KOPT-K1 (cell line): ENCODE measurements around the gene CEP76.

Experiments
- H3K27ac ChIP-seq: fragments of 200-600 bp; sonication (generic); 2 replicates; pipeline ENCODE4 v1.5.1; 2016; ENCODE audit warnings: antibody characterized with exemption, mild to moderate bottlenecking, low read depth, low read length; ENCODE audit not compliant: poor library complexity, severe bottlenecking
- H3K36me3 ChIP-seq: fragments of 200-600 bp; sonication (generic); 2 replicates; pipeline ENCODE4 v1.5.1; 2017; ENCODE audit warnings: antibody characterized with exemption, mild to moderate bottlenecking, low read length, moderate library complexity; ENCODE audit not compliant: insufficient read depth
- H3K9me3 ChIP-seq: fragments of 200-600 bp; sonication (generic); 2 replicates; pipeline ENCODE4 v1.5.1; 2017; ENCODE audit warnings: antibody characterized with exemption, low read length, mild to moderate bottlenecking; ENCODE audit not compliant: insufficient read depth, poor library complexity, severe bottlenecking

CEP76 gene

DNA sequence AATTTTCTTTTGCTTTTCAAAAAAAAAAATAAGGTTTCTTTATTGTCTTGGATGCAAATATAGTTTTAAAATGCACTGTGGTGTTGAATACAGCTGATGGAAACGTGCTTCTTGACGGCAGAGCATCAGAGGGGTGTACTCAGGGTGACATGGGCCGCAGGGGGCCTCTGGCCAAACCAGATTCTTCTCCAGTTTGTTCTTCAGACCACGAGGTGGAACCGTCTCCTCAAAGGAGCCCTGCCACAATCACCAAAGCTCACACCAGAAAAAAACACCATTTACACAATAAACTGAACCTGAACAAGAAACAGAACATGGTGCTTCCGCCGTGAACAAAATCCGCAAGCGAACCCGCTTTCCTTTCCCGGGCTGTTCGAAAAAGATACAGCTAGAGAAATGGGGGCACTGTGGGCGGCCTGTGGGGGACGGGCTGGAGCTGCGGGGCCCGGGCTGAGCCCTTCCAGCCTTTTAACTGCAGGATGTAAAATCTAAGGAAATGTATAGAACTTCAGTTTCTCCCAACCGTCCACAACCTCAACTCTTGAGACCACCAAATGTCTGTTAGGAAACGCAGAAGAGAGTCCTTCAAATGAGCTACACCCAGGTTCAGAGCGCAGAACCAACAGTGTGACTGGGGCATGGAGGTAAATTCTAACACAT, 34.9 kb upstream of the CEP76 start:
- H3K27ac ChIP-seq = peak overlapping the region; percentile 36
- H3K9me3 ChIP-seq = no peaks in the 10 kb centered on the region
- 0 out of 2 replicates have a peak, but pooled peaks cover 6% of the 10 kb centered on the region for H3K36me3 ChIP-seq

DNA sequence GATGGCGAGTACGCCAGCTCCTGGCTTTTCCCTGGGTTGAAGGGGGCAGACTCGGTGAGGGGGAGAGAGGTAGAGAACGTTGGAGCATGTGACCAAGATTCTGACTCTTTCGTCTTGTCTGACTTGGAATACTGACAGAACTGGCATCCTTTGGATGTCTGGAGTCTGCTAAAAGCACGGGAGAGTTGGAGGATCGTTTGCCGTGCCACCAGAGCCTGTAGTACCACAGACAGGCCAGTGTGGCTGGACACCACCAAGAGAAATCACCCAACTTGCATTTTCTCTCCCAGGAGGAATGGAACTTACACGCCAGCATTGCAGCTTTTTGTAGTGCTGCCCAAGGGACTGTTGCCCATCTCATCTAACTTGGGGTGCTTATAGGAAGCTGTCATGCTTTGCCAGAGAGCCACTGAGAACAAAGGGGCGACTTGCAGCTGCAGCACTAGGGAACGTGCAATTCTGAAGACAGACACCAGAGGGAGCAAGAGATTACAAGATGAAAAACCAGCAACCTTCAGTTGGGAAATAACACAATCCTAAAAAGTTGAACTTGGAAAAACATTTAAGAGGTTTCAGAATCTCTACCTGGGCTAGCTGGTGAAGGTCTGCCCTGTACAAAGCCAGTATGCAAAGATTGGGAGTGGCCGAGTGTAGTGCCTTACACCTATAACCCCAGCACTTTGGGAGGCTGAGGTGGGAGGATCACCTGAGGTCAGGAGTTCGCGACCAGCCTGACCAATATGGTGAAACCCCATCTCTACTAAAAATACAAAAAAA, 24.4 kb upstream of the CEP76 start:
- Histone ChIP-seq H3K36me3 (peaks cover 59% of the 10 kb centered on the region), H3K9me3 (peaks cover 13% of the 10 kb centered on the region), H3K27ac (no peak overlapping the region)

DNA sequence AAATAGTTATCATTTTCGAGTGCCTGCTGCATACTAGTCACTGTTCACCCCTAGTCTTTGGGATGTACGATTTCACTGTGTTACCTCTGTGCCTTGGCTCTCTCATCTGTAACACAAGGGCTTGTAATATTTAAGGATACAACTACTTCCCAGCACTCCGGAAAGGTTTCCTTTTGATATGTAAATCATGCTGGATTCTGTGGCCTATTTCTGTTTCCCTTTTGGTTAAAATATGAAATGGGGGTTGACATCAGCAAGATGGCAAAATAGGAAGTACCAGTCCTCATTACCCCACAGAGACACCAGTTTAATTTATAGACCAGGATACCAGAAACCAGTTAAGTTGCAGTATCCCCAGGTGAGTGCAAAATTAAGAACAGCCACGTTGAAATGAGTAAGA, 23.8 kb upstream of the CEP76 start:
- Histone ChIP-seq H3K9me3 (peaks cover 13% of the 10 kb centered on the region), H3K36me3 (peaks cover 65% of the 10 kb centered on the region), H3K27ac (no peak overlapping the region)

DNA sequence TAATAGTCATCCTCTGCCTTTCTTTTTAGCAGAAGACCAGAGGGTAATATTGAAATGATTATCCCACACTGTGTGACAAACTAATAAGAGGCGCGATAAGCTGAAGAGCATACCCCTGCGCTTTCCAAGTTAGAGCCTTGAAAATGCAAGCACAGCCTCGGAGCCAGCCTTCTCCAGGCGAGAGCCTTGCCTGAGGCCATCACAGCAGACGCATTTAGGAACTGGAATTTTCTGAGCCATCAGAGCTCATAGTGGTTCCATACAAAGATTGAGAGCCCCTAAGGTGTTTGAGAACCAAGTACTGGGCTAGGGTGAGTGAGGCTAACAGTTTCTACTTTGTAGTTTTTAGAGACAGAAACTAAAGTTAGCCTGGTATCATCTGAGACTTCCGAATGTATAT, 20.2 kb upstream of the CEP76 start:
- no peaks in the 10 kb centered on the region for H3K9me3 ChIP-seq
- H3K27ac ChIP-seq = no peak overlapping the region
- H3K36me3 ChIP-seq = peaks cover 100% of the 10 kb centered on the region

DNA sequence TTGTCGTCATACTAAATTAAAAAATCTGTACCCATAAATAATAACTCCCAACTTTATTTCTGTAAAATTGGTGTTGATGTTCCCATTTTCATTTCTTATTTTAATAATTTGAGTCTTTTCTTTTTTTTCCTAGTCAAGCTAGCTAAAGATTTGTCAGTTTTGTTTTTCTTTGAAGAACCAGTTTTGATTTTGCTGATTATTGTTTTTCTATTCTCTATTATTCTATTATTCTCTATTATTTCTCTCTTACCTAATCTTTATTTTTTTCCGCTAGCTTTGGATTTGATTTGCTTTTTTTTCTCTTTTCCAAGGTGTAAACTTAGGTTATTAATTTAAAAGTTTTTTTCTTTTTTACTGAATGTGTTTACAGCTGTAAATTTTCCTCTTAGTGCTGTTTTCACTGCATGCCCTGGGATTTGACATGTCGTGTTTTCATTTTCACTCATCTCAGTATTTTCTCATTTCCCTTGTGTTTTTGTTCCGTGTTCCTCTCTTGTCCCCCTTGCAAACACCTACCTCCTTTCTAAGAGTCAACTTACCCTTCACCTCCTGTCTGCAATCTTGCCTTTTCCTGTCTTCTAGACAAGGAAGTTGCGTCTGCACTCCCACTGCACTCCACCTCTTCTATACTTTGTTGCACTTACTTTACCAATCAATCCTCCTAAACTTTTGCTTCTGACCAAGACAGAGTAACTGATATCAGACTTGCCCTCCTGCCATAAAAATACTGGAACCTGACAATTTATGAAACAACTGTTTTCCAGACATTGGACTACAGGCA, 19.2 kb upstream of the CEP76 start:
- Histone ChIP-seq H3K27ac (no peak overlapping the region), H3K9me3 (no peaks in the 10 kb centered on the region), H3K36me3 (peaks cover 100% of the 10 kb centered on the region)

DNA sequence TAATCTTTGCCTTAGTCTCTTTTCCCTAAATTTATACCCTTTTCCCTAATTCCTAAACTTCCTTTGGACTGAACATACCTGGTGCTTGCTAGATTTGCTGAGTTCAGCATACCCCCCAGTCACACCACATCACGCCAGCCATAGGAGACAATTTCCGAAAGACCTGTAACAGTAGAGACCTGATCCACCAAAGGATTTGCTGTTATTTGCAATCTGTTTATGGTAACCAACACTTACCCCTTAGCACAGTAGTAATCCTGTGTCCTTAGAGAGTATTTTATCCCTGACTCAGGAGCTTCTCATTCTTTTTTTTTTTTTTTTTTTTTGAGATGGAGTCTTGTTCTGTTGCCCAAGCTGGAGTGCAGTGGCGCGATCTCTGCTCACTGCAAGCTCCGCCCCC, 8.9 kb upstream of the CEP76 start:
- no peak overlapping the region for H3K27ac ChIP-seq
- peaks cover 100% of the 10 kb centered on the region for H3K36me3 ChIP-seq
- H3K9me3 ChIP-seq = no peaks in the 10 kb centered on the region

DNA sequence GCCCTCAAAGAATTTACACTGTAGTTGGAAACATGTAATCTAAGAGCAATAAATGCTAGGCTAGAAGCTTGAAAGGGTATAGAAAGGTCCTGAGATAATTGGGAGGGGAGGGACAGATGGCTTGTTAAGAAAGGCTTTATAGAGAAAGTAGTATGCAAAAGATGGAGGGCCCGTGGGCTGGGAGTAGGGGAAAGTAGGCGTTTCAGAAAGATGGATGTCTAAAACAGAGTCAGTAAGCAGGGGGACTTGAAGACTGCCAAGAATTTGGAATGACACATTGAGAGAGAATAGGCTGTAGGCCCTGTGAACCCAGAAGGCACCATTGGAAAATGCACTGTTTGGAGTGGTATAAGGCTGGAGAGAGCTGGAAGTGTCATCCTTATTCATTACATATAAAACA, 1.1 kb upstream of the CEP76 start:
- H3K27ac ChIP-seq = peak overlapping the region; percentile 96
- no peaks in the 10 kb centered on the region for H3K9me3 ChIP-seq
- H3K36me3 ChIP-seq = peaks cover 56% of the 10 kb centered on the region

DNA sequence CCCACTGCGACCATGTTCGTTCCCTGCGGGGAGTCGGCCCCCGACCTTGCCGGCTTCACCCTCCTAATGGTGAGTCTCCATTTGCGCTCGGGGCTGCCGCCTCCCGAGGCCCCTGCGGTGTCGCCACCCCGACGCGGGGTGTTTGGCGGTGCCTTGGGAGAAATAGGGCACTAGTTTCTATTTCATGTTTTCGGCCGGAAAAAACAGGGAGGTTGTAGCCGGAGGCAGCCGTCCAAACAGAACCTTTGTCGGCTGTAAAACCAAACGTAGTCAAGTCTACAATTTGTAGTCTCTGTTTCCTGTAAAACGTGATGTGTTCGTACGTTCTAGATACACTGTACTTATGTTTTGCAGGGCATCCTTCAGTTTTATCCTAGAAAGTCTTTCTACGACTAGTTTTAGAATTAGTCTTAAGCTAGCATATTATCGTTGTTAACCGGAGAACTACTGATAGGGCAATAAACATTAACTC, 609 bp upstream of the CEP76 start:
- peaks cover 56% of the 10 kb centered on the region for H3K36me3 ChIP-seq
- no peaks in the 10 kb centered on the region for H3K9me3 ChIP-seq
- peak overlapping the region; percentile 96 for H3K27ac ChIP-seq

DNA sequence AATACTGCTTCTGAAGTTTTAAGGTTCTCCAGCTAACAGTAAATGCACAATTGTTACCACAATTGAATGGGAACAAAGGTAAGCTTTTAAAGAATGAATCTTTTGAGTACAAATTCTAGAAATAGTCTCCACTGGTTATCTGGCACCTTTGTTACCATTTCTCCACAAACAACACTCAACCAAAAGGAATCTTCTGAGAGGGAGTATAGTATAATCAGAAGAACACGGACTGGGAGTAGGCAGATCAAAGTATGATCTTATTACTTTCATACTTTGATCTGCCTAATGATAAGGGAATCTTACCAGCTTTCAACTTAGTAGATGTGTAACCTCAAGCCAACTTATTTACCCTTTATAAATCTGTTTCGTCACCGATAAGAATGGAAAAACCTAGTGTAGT, 1.4 kb downstream of the CEP76 start:
- H3K27ac ChIP-seq = peak overlapping the region; percentile 96

DNA sequence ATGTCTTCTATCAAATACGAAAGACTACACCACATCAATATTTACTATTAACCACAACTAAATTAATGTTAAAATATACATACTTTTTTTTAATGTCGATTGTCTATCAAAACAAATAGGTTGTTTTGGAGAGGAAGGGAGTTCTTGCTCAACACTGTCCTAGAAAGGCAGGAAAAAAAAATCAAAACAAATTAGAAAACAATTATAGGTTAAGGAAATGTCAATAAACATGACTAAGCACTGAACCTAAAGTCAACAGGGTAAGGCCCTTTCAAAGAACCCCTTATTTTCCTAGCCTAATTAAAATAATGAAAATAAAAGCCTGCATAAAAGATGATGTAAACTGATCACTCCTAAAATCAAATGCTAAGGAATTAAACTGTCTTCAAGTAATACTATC, 2.8 kb downstream of the CEP76 start:
- peaks cover 53% of the 10 kb centered on the region for H3K36me3 ChIP-seq

More for the DNA sequence above, 1.4 kb downstream of the CEP76 start:
- Histone ChIP-seq H3K36me3 (peaks cover 52% of the 10 kb centered on the region), H3K9me3 (no peaks in the 10 kb centered on the region)

DNA sequence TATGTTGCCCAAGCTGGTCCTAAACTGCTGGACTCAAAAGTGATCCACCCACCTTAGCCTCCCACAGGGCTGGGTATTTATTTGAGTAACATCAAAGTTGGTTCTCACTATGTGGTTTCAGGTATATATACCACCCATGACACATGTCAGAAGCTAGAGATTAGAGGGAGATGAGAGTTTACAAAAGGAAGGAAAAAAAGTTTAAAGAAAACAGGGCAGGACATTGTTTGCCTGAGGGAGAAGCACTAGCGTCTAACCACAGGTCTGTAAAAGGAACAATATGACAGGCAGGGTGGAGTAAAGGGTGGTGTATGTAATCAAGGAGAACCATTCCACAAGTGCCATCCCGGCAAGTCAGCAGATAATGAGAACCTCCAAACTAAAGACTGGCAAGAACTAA, 8.5 kb downstream of the CEP76 start:
- H3K36me3 ChIP-seq = peaks cover 80% of the 10 kb centered on the region
- H3K9me3 ChIP-seq = no peaks in the 10 kb centered on the region
- H3K27ac ChIP-seq = no peak overlapping the region

More for the DNA sequence above, 2.8 kb downstream of the CEP76 start:
- Histone ChIP-seq H3K27ac (no peak overlapping the region), H3K9me3 (no peaks in the 10 kb centered on the region)

DNA sequence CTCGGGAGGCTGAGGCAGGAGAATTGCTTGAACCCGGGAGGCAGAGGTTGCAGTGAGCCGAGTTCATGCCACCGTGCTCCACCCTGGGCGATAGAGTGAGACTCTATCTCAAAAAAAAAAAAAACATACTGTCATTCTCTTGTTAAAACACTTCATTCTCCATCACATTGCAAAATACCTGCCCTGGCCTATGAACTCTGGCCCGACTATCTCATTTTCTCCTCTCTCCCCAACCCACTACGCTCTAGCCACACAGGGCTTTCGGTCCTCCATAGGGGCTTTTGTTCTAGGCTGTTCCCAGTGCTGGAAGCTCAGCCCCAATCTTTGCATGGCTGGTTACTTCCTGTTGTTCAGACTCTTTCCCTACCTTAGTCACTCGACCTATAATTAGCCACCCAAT, 10.3 kb downstream of the CEP76 start:
- Histone ChIP-seq H3K36me3 (peaks cover 68% of the 10 kb centered on the region), H3K9me3 (no peaks in the 10 kb centered on the region), H3K27ac (no peak overlapping the region)

DNA sequence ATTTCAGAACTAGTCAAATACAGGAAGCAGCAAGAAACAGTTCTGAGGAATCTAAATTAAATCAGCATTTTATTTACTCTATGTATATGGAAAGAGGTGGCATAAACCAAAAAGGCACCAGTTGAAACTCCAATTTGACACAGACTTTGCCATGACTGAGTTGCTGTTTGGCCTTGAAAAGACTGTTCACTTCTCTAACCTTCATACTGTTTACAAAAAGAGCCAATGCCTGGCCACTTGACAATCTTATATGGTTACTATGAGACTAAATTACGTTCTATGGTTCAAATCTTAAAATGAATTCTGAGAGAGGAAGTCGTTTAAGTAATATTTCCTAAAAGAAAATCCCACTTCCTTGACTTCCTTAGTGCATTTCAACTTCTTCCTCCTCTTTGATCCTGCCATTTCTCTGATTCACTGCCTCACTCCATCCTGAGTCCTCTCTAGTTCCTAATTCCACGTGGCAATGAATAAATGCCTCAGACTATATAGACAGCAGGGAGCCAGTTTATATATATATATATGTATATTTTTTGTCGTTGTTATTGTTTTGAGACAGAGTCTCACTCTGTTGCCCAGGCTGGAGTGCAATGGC, 13.2 kb downstream of the CEP76 start:
- H3K36me3 ChIP-seq = peaks cover 72% of the 10 kb centered on the region
- H3K9me3 ChIP-seq = no peaks in the 10 kb centered on the region

DNA sequence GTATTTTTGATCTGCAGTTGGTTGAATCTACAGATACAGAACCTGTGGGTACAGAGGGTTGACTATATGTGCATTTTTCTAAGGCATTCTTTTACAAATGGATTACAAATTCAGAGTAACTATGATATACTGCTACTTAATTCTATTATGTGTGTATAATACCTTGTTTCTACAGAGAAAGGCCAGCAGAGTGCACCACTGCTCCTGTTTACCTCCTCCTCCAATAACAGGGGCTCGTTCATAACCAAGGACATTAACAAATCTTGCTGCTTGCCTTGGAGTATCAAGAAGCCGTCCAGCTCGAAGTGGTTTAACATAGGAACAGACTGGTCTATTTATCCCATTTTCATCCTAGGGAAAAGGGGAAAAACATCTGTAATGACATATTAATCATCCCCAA, 16.4 kb downstream of the CEP76 start:
- no peak overlapping the region for H3K27ac ChIP-seq
- peaks cover 66% of the 10 kb centered on the region for H3K36me3 ChIP-seq
- H3K9me3 ChIP-seq = no peaks in the 10 kb centered on the region

More for the DNA sequence above, 13.2 kb downstream of the CEP76 start:
- H3K27ac ChIP-seq = no peak overlapping the region
